Smooth muscle cell (in vitro differentiated cells): ENCODE results near the gene MUC6. TPM values are rescaled to one million over a fixed set of nuclear protein-coding genes. Genes with fewer than 3 reads are reported as not detected.

Source experiments
- DNase-seq: peaks from one replicate; lab custom pipeline; 2025; ENCODE audit not compliant: unreplicated experiment; lab: John Stamatoyannopoulos, UW
- H2AFZ ChIP-seq: fragments of 200-600 bp; sonication (generic); 2 replicates; pipeline ENCODE4 v1.6.0; 2016; ENCODE audit warnings: antibody characterized with exemption, low read depth, mild to moderate bottlenecking
- H3F3A ChIP-seq: fragments of 200-600 bp; sonication (generic); 2 replicates; pipeline ENCODE4 v1.6.0; 2017; ENCODE audit warnings: antibody characterized with exemption, low read depth
- H3K27ac ChIP-seq: fragments of 200-600 bp; sonication (generic); 2 replicates; pipeline ENCODE4 v1.5.1; 2016; ENCODE audit warnings: low read depth, mild to moderate bottlenecking
- H3K27me3 ChIP-seq: fragments of 200-600 bp; sonication (generic); 2 replicates; pipeline ENCODE4 v1.6.1; 2016; ENCODE audit warnings: low read depth, mild to moderate bottlenecking
- H3K36me3 ChIP-seq: fragments of 200-600 bp; sonication (generic); 2 replicates; pipeline ENCODE4 v1.5.1; 2016; ENCODE audit warnings: low read depth
- H3K4me1 ChIP-seq: fragments of 200-600 bp; sonication (generic); 2 replicates; pipeline ENCODE4 v1.5.1; 2016; ENCODE audit warnings: low read depth
- H3K4me2 ChIP-seq: fragments of 200-600 bp; sonication (generic); 2 replicates; pipeline ENCODE4 v1.6.0; 2016; ENCODE audit warnings: mild to moderate bottlenecking
- H3K4me3 ChIP-seq: fragments of 200-600 bp; sonication (generic); 2 replicates; pipeline ENCODE4 v1.5.1; 2016; ENCODE audit warnings: mild to moderate bottlenecking
- H3K79me2 ChIP-seq: fragments of 200-600 bp; sonication (generic); 2 replicates; pipeline ENCODE4 v1.6.0; 2016; ENCODE audit warnings: low read depth, mild to moderate bottlenecking
- H3K9ac ChIP-seq: fragments of 200-600 bp; sonication (generic); 2 replicates; pipeline ENCODE4 v1.6.0; 2016; ENCODE audit warnings: low read depth
- H3K9me3 ChIP-seq: fragments of 200-600 bp; sonication (generic); replicated peaks from 2 replicates; pipeline ENCODE4 v1.5.1; 2016; ENCODE audit warnings: low read depth
- H4K20me1 ChIP-seq: fragments of 200-600 bp; sonication (generic); 2 replicates; pipeline ENCODE4 v1.6.0; 2016; ENCODE audit warnings: low read depth
- CTCF ChIP-seq: fragments of 200-600 bp; sonication (generic); IDR thresholded peaks from 2 replicates; pipeline ENCODE4 v1.5.1; 2017; ENCODE audit warnings: borderline replicate concordance, mild to moderate bottlenecking, antibody characterized with exemption; ENCODE audit not compliant: insufficient read depth, poor library complexity, severe bottlenecking
- WGBS: methylation state at CpG from one replicate; pipeline ENCODE4 v1.1.7; 2016; ENCODE audit warnings: low lambda C conversion rate; 5-methylcytosine and 5-hydroxymethylcytosine counted together
- polyA plus RNA-seq: library from polyadenylated mRNA; unstranded; fragments of >200 nt; fragmentation: Nextera tagmentation; extraction: Ambion mirVana; gene quantifications from 2 replicates; pipeline ENCODE4 v1.2.1, GENCODE V29; 2016
- total RNA-seq: library from RNA; depleted of rRNA; stranded (reverse); fragments of >200 nt; gene quantifications from 2 replicates; pipeline ENCODE4 v1.2.3, GENCODE V29; 2014

MUC6 gene
- total and polyA plus RNA-seq, 2 experiments from 2014 or later, result not detected

GRCh38 chr11:1022411-1022810, 14.1 kb downstream of the MUC6 start:
- H3K27me3 ChIP-seq, result no peaks in the 10 kb centered on the region
- WGBS, result 94% methylated on average over 7 of the region's 7 CpGs
- TF ChIP-seq CTCF, result no peak
- no peak overlapping the region for H2AFZ ChIP-seq
- H3F3A ChIP-seq, result no peaks in the 10 kb centered on the region
- H3K4me2 ChIP-seq, result no peak overlapping the region
- H3K36me3 ChIP-seq, result no peaks in the 10 kb centered on the region
- H3K27ac ChIP-seq, result no peak overlapping the region
- no peaks in the 10 kb centered on the region for H3K9me3 ChIP-seq
- peaks cover 2% of the 10 kb centered on the region for H3K79me2 ChIP-seq
- H3K9ac ChIP-seq, result no peak overlapping the region
- no peak overlapping the region for H3K4me3 ChIP-seq
- no peaks in the 10 kb centered on the region for H3K4me1 ChIP-seq
- DNase-seq, result no peak
- peaks cover 27% of the 10 kb centered on the region for H4K20me1 ChIP-seq

DNA sequence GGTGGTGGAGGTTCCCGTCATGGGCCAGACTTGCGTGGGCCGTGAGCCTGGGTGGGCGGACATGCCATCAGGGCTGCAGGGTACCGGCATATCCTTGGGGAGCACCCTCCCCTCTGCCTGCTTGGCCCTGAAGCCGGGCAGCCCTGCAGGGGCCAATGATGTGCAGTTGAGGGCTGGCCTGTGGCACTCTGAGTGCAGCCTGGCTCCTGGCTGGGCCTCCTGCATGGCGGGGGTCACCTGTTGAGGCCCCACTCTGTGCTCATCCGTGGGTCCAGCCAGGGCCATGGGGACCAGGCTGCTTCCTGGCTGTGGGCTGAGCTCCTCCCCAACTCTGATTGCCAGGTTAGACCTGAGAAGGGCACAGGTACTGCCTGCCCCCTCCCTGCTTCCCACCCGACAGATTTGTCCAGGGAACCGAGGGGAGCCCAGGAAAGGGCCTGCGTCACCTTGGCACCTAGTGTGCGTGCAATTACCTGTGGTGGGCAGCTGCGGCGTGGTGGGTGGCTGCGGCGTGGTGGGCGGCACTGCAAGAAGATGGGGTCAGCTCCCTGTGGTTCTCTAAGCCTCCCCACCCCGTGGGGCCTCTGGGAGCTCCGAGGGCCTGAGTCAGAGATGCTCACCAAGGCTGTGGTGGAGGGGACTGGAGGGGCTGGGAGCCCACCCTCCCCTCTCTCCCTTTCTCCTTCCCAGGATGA, 16.2 kb downstream of the MUC6 start:
- no peak for TF ChIP-seq CTCF
- H4K20me1 ChIP-seq, result peaks cover 31% of the 10 kb centered on the region
- H3K4me1 ChIP-seq, result no peaks in the 10 kb centered on the region
- no peak overlapping the region for H3K9ac ChIP-seq
- no peak overlapping the region for H3K4me3 ChIP-seq
- H3K27me3 ChIP-seq, result no peaks in the 10 kb centered on the region
- H3K79me2 ChIP-seq, result peaks cover 8% of the 10 kb centered on the region
- no peak overlapping the region for H3K4me2 ChIP-seq
- no peak overlapping the region for H3K27ac ChIP-seq
- no peaks in the 10 kb centered on the region for H3K36me3 ChIP-seq
- no peak for DNase-seq
- 96% methylated on average over 16 of the region's 19 CpGs for WGBS
- H3F3A ChIP-seq, result no peaks in the 10 kb centered on the region
- no peak overlapping the region for H2AFZ ChIP-seq
- no peaks in the 10 kb centered on the region for H3K9me3 ChIP-seq

DNA sequence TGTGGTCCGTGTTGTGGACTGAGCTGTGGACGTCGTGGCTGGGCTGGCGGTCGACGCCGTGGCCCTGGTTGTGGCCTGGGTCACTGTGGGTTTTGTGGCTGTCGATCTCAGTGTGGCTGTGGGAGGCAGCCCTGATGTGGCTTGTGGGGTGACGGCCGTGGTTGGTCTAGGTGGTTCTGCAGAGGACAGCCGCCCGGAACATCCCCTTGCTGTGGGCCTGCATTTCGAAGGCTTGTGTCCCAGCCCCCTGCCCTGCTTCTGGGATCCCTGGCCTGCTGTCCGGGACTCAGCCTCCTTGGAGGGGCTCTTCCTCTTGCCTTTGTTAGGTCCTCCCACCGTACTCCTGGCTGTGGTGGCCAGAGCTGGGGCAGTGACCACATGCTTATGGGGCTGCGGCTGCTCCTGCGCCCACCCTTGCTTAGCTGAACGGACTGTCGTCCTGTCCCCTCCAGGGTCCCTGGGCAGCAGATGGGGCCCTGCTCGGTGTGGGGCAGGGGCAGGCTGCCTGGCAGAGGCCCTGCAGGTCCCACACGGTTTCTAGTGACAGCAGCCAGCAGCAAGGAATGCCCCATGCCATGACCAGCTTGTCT, 17.1 kb downstream of the MUC6 start:
- H4K20me1 ChIP-seq, result peaks cover 31% of the 10 kb centered on the region
- no peaks in the 10 kb centered on the region for H3K4me1 ChIP-seq
- peaks cover 8% of the 10 kb centered on the region for H3K79me2 ChIP-seq
- no peaks in the 10 kb centered on the region for H3K9me3 ChIP-seq
- H3K27me3 ChIP-seq, result no peaks in the 10 kb centered on the region
- WGBS, result 88% methylated on average over 21 of the region's 21 CpGs
- H3K4me3 ChIP-seq, result no peak overlapping the region
- no peak overlapping the region for H3K4me2 ChIP-seq
- no peaks in the 10 kb centered on the region for H3F3A ChIP-seq
- no peak overlapping the region for H3K27ac ChIP-seq
- TF ChIP-seq CTCF, result no peak
- no peak overlapping the region for H3K9ac ChIP-seq
- no peaks in the 10 kb centered on the region for H3K36me3 ChIP-seq
- H2AFZ ChIP-seq, result no peak overlapping the region
- no peak for DNase-seq

DNA sequence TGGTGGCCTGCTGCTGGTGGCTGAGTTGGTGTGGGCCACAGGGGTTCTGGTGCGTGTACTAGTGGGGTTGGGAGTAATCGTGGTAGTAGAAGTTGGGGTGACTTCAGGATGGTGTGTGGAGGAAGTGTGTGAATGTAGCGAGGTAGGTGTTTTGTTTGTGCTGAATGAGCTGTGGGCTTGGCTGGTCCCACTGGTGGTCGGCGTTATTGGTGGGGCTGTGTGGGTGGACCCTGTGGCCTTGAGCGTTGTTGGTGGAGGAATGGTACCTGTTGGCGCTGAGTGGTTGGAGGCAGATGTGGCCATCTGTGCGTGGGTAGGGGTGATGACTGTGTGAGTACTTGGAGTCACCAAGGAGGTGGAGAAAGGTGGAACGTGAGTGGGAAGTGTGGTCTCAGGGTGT, 18.4 kb downstream of the MUC6 start:
- H3K4me1 ChIP-seq, result no peaks in the 10 kb centered on the region
- no peaks in the 10 kb centered on the region for H3K27me3 ChIP-seq
- no peaks in the 10 kb centered on the region for H3K9me3 ChIP-seq
- no peak overlapping the region for H3K9ac ChIP-seq
- H3K4me3 ChIP-seq, result no peak overlapping the region
- H3K36me3 ChIP-seq, result no peaks in the 10 kb centered on the region
- H3K4me2 ChIP-seq, result no peak overlapping the region
- H3F3A ChIP-seq, result no peaks in the 10 kb centered on the region
- peaks cover 8% of the 10 kb centered on the region for H3K79me2 ChIP-seq
- no peak overlapping the region for H2AFZ ChIP-seq
- 87% methylated on average over 9 of the region's 9 CpGs for WGBS
- DNase-seq, result no peak
- no peak for TF ChIP-seq CTCF
- H4K20me1 ChIP-seq, result peaks cover 31% of the 10 kb centered on the region
- no peak overlapping the region for H3K27ac ChIP-seq
